Measurements from ENCODE around the gene ALG9. TPM values are rescaled to one million over a fixed set of nuclear protein-coding genes. Genes with fewer than 3 reads are reported as not detected.
"Not testable (repeated sequence)": the region's sequence is repeated elsewhere in the genome, so short reads cannot be mapped to it uniquely, and the experiment has no call there.

Gene ALG9
- 54.3 TPM for polyA plus RNA-seq (ENCODE audit: insufficient read length)
- long read RNA-seq, donor 1, full-length matches to known transcripts, result 4 of 4 reads
- long read RNA-seq, donor 1, partial matches to known transcripts, result 0 of 4 reads
- long read RNA-seq, donor 1, other reads (novel, unspliced or antisense), result 0 of 4 reads
- long read RNA-seq, donor 2, partial matches to known transcripts, result 0 of 3 reads
- long read RNA-seq, donor 2, other reads (novel, unspliced or antisense), result 0 of 3 reads
- long read RNA-seq, donor 3, partial matches to known transcripts, result 5 of 9 reads
- long read RNA-seq, donor 3, other reads (novel, unspliced or antisense), result 0 of 9 reads
- long read RNA-seq, donor 4, result 0 reads
- long read RNA-seq, donor 5, partial matches to known transcripts, result 0 of 4 reads
- long read RNA-seq, donor 5, other reads (novel, unspliced or antisense), result 0 of 4 reads
- long read RNA-seq, donor 6, partial matches to known transcripts, result 0 of 2 reads
- long read RNA-seq, donor 6, other reads (novel, unspliced or antisense), result 0 of 2 reads
- long read RNA-seq, donor 7, partial matches to known transcripts, result 0 of 7 reads
- long read RNA-seq, donor 7, other reads (novel, unspliced or antisense), result 0 of 7 reads
- long read RNA-seq, donor 8, result 0 reads

- DNase-seq, result peak; percentile 83
Measured at GRCh38 chr11:111870886-111871692, at the start of gene ALG9. Gene ALG9, minus strand, starts transcription at chr11:111871581. Its CDS starts 99 bp downstream, at chr11:111871482.

GRCh38 chr11:111920908-111921307, 49.5 kb upstream of the ALG9 start:
- no peak for DNase-seq

- DNase-seq, result peak; percentile 89
Measured at GRCh38 chr11:111918390-111919256, 47.2 kb upstream of the ALG9 start, which contains the start of gene C11orf52. Gene C11orf52, plus strand, starts transcription at chr11:111918913. Its CDS starts 60 bp downstream, at chr11:111918973.

GRCh38 chr11:111917788-111918187, 46.4 kb upstream of the ALG9 start:
- no peak for DNase-seq

- DNase-seq, result no peak
Measured at GRCh38 chr11:111917312-111917711, 45.9 kb upstream of the ALG9 start.

GRCh38 chr11:111916768-111917167, 45.4 kb upstream of the ALG9 start:
- no peak for DNase-seq

GRCh38 chr11:111913997-111914396, 42.6 kb upstream of the ALG9 start:
- DNase-seq, result no peak

GRCh38 chr11:111913031-111913861, 41.9 kb upstream of the ALG9 start:
- no peak for DNase-seq

- DNase-seq, result no peak
Measured at GRCh38 chr11:111912535-111912934, 41.2 kb upstream of the ALG9 start, which contains the start of gene HSPB2. Gene HSPB2, plus strand, starts transcription at chr11:111912734. Its CDS starts 96 bp downstream, at chr11:111912830.

- DNase-seq, result peak; percentile 66
Measured at GRCh38 chr11:111911563-111912401, 40.4 kb upstream of the ALG9 start, which contains the start of gene CRYAB. Gene CRYAB, minus strand, starts transcription at chr11:111911770. Its CDS starts 46 bp downstream, at chr11:111911724.

- DNase-seq, result no peak
Measured at GRCh38 chr11:111910676-111911562, 39.5 kb upstream of the ALG9 start.

GRCh38 chr11:111909378-111909777, 38.0 kb upstream of the ALG9 start:
- DNase-seq, result no peak

GRCh38 chr11:111908639-111909305, 37.4 kb upstream of the ALG9 start:
- DNase-seq, result no peak

- DNase-seq, result no peak
Measured at GRCh38 chr11:111906680-111907079, 35.3 kb upstream of the ALG9 start.

GRCh38 chr11:111905411-111905810, 34.0 kb upstream of the ALG9 start:
- DNase-seq, result no peak

GRCh38 chr11:111886844-111887243, 15.5 kb upstream of the ALG9 start:
- no peak for DNase-seq

- no peak for DNase-seq
Measured at GRCh38 chr11:111886032-111886431, 14.7 kb upstream of the ALG9 start.

GRCh38 chr11:111885053-111885452, 13.7 kb upstream of the ALG9 start:
- DNase-seq, result not testable (repeated sequence)

Measured in left kidney (tissue), 8 donors.